ENCODE data around the gene NCR3LG1.

The NCR3LG1 gene

GRCh38 chr11:17383461-17383860 lies 31.9 kb downstream of the NCR3LG1 start:
- peak; percentile 68 to 92 for DNase-seq (ENCODE audit: low read depth in 1 of 2, low spot score in 1 of 2)
- H3K27ac ChIP-seq (replicated peaks) = peak overlapping the region; percentile 64
- H3K27me3 ChIP-seq (ENCODE audit: insufficient read depth, poor library complexity, severe bottlenecking) = no peaks in the 10 kb centered on the region
- TF ChIP-seq REST (IDR thresholded peaks at IDR 0.05; ENCODE audit: insufficient replicate concordance, low read depth) (no peak), CTCF (IDR thresholded peaks at IDR 0.05; ENCODE audit: insufficient read depth, low read length) (no peak), GABPA (IDR thresholded peaks at IDR 0.05; ENCODE audit: low read depth) (no peak), POLR2AphosphoS5 (IDR thresholded peaks at IDR 0.05; ENCODE audit: low read depth) (peak; percentile 45), SPI1 (IDR thresholded peaks at IDR 0.05; ENCODE audit: borderline replicate concordance, low read depth) (peak; percentile 68; the same call in 1 of the 2 replicates)
- no peak overlapping the region for H3K4me3 ChIP-seq (replicated peaks; ENCODE audit: insufficient read depth, low read length)

- DNase-seq (ENCODE audit: low read depth in 1 of 2, low spot score in 1 of 2) = peak; percentile 65 to 78
- H3K27me3 ChIP-seq (ENCODE audit: insufficient read depth, poor library complexity, severe bottlenecking) = no peaks in the 10 kb centered on the region
- peak overlapping the region; percentile 64 for H3K27ac ChIP-seq (replicated peaks)
- TF ChIP-seq CTCF (IDR thresholded peaks at IDR 0.05; ENCODE audit: insufficient read depth, low read length) (peak; percentile 62), GABPA (IDR thresholded peaks at IDR 0.05; ENCODE audit: low read depth) (no peak)
- no peak overlapping the region for H3K4me3 ChIP-seq (replicated peaks; ENCODE audit: insufficient read depth, low read length)
Measured at GRCh38 chr11:17384002-17384511, 32.5 kb downstream of the NCR3LG1 start.

- DNase-seq (ENCODE audit: low read depth in 1 of 2, low spot score in 1 of 2) = no peak
- no peak for TF ChIP-seq CTCF (IDR thresholded peaks at IDR 0.05; ENCODE audit: insufficient read depth, low read length)
- TF ChIP-seq POLR2AphosphoS5 (IDR thresholded peaks at IDR 0.05; ENCODE audit: low read depth) = no peak
- TF ChIP-seq REST (IDR thresholded peaks at IDR 0.05; ENCODE audit: insufficient replicate concordance, low read depth) = no peak
- TF ChIP-seq SPI1 (IDR thresholded peaks at IDR 0.05; ENCODE audit: borderline replicate concordance, low read depth) = no peak
- no peak for TF ChIP-seq GABPA (IDR thresholded peaks at IDR 0.05; ENCODE audit: low read depth)
- H3K4me3 ChIP-seq (replicated peaks; ENCODE audit: insufficient read depth, low read length) = no peak overlapping the region
- H3K27me3 ChIP-seq (ENCODE audit: insufficient read depth, poor library complexity, severe bottlenecking) = no peaks in the 10 kb centered on the region
- H3K27ac ChIP-seq (replicated peaks) = no peak overlapping the region
Measured at GRCh38 chr11:17385492-17385891, 33.9 kb downstream of the NCR3LG1 start.

- TF ChIP-seq GABPA (IDR thresholded peaks at IDR 0.05; ENCODE audit: low read depth) = no peak
- TF ChIP-seq POLR2AphosphoS5 (IDR thresholded peaks at IDR 0.05; ENCODE audit: low read depth) = no peak
- no peak for TF ChIP-seq CTCF (IDR thresholded peaks at IDR 0.05; ENCODE audit: insufficient read depth, low read length)
- TF ChIP-seq SPI1 (IDR thresholded peaks at IDR 0.05; ENCODE audit: borderline replicate concordance, low read depth) = no peak
- no peak for TF ChIP-seq REST (IDR thresholded peaks at IDR 0.05; ENCODE audit: insufficient replicate concordance, low read depth)
- no peaks in the 10 kb centered on the region for H3K27me3 ChIP-seq (ENCODE audit: insufficient read depth, poor library complexity, severe bottlenecking)
- DNase-seq (ENCODE audit: low read depth in 1 of 2, low spot score in 1 of 2) = no peak
- H3K4me3 ChIP-seq (replicated peaks; ENCODE audit: insufficient read depth, low read length) = no peak overlapping the region
- no peak overlapping the region for H3K27ac ChIP-seq (replicated peaks)
Measured at GRCh38 chr11:17385926-17386325, 34.3 kb downstream of the NCR3LG1 start.
